Esophagus muscularis mucosa (tissue), 4 donors: ENCODE measurements around the gene TECTA. TPM values are rescaled to one million over a fixed set of nuclear protein-coding genes. Genes with fewer than 3 reads are reported as not detected.

Source experiments
- DNase-seq: peaks from one replicate; pipeline ENCODE4 v3.0.0-alpha.2; 2017; ENCODE audit errors: extremely low spot score
- H3K27ac ChIP-seq, 4 donors: fragments of 200-600 bp; sonication (generic); replicated peaks in 1 of 4; 1 replicate in 3 of 4; 2 replicates in 1 of 4; pipeline ENCODE4 v1.5.1; 2016 to 2019; ENCODE audit warnings: mild to moderate bottlenecking in 1 of 4
- H3K27me3 ChIP-seq, 4 donors: fragments of 200-600 bp; sonication (generic); one replicate each; pipeline versions ENCODE4 v1.5.1 to v1.6.0; 2016 to 2019
- H3K36me3 ChIP-seq, 4 donors: fragments of 200-600 bp; sonication (generic); one replicate each; pipeline ENCODE4 v1.5.1; 2016 to 2019
- H3K4me1 ChIP-seq, 4 donors: fragments of 200-600 bp; sonication (generic); one replicate each; pipeline ENCODE4 v1.5.1; 2016 to 2019
- H3K4me3 ChIP-seq, 4 donors: fragments of 200-600 bp; sonication (generic); 1 replicate in 2 of 4; 2 replicates in 2 of 4; pipeline ENCODE4 v1.5.1; 2016 to 2019; ENCODE audit warnings: mild to moderate bottlenecking in 4 of 4, moderate library complexity in 1 of 4
- H3K9me3 ChIP-seq, 4 donors: fragments of 200-600 bp; sonication (generic); 1 replicate in 3 of 4; 2 replicates in 1 of 4; pipeline ENCODE4 v1.5.1; 2016 to 2019
- CTCF ChIP-seq, 3 experiments: fragments of 200-600 bp in 2 of 3; fragments of 450-650 bp in 1 of 3; sonication (generic) in 2 of 3; IDR thresholded peaks; one replicate each; pipeline ENCODE4 v1.5.1; 2017 to 2019; ENCODE audit warnings: antibody characterized with exemption in 3 of 3, mild to moderate bottlenecking in 2 of 3, moderate library complexity in 1 of 3
- EP300 ChIP-seq: sonication (generic); formaldehyde crosslinking; IDR thresholded peaks from one replicate; pipeline ENCODE4 v1.6.1; 2017; ENCODE audit warnings: antibody characterized with exemption
- POLR2A ChIP-seq: fragments of 450-650 bp; IDR thresholded peaks from one replicate; pipeline ENCODE4 v1.6.1; 2017; ENCODE audit warnings: antibody characterized with exemption, moderate library complexity, mild to moderate bottlenecking, low read depth
- POLR2AphosphoS5 ChIP-seq, 2 donors: sonication (generic); formaldehyde crosslinking; IDR thresholded peaks; one replicate each; pipeline ENCODE4 v1.6.1; 2017; ENCODE audit warnings: antibody characterized with exemption in 2 of 2
- WGBS: methylation state at CpG from one replicate; pipeline ENCODE4 v1.1.5; 2018; 5-methylcytosine and 5-hydroxymethylcytosine counted together
- intact Hi-C: fragments of 100-400 bp; cut with DNase I; formaldehyde crosslinking; loops from one replicate; pipeline ENCODE4 v1.15.1; 2023
- total RNA-seq, 4 donors: library from RNA; depleted of rRNA; stranded (reverse); fragments of >200 nt; gene quantifications; one replicate each; pipeline versions ENCODE4 v1.1.0 to v1.2.1, GENCODE V29; 2016

TECTA gene
- total RNA-seq, 4 donors from 2014 or later: 0.80 to 1.2 (median 0.90) TPM

GRCh38 chr11:121129362-121130340 lies 28.6 kb downstream of the TECTA start:
- Histone ChIP-seq H3K36me3 (peaks cover 0 to 4% (median 0%) of the 10 kb centered on the region in 4 donors), H3K9me3 (no peaks in the 10 kb centered on the region), H3K4me3 (no peak overlapping the region), H3K27ac (no peak overlapping the region), H3K27me3 (no peaks in the 10 kb centered on the region), H3K4me1 (peaks cover 0 to 3% (median 0%) of the 10 kb centered on the region in 4 donors)
- DNase-seq: no peak
- TF ChIP-seq CTCF (IDR thresholded peaks at IDR 0.05): no peak
- TF ChIP-seq POLR2A: no peak
- TF ChIP-seq POLR2AphosphoS5 (IDR thresholded peaks at IDR 0.05): no peak
- no peak for TF ChIP-seq EP300
- WGBS: 91% methylated on average over 29 of the region's 29 CpGs
- intact Hi-C loops: no loop called here

- H3K4me3 ChIP-seq: no peak overlapping the region
These were observed 30.6 kb downstream of the TECTA start for GRCh38 chr11:121131656-121132055.

GRCh38 chr11:121132211-121132976 lies 31.4 kb downstream of the TECTA start:
- WGBS: 73% methylated on average over 13 of the region's 13 CpGs
- intact Hi-C loops: no loop called here

More at GRCh38 chr11:121131656-121132055, 30.6 kb downstream of the TECTA start:
- Histone ChIP-seq H3K27me3 (no peaks in the 10 kb centered on the region), H3K36me3 (peaks cover 0 to 4% (median 0%) of the 10 kb centered on the region in 4 donors), H3K4me1 (peaks cover 0 to 11% (median 0%) of the 10 kb centered on the region in 4 donors), H3K27ac (no peak overlapping the region), H3K9me3 (no peaks in the 10 kb centered on the region)
- intact Hi-C loops: no loop called here
- no peak for DNase-seq
- TF ChIP-seq POLR2A: no peak
- no peak for TF ChIP-seq EP300
- no peak for TF ChIP-seq POLR2AphosphoS5 (IDR thresholded peaks at IDR 0.05)
- TF ChIP-seq CTCF (IDR thresholded peaks at IDR 0.05): no peak
- WGBS: 87% methylated on average over 6 of the region's 6 CpGs

More at GRCh38 chr11:121132211-121132976, 31.4 kb downstream of the TECTA start:
- Histone ChIP-seq H3K27ac (no peak overlapping the region), H3K36me3 (peaks cover 0 to 4% (median 0%) of the 10 kb centered on the region in 4 donors), H3K4me1 (peaks cover 0 to 11% (median 0%) of the 10 kb centered on the region in 4 donors), H3K27me3 (no peaks in the 10 kb centered on the region), H3K9me3 (no peaks in the 10 kb centered on the region), H3K4me3 (no peak overlapping the region)
- DNase-seq: no peak
- TF ChIP-seq POLR2AphosphoS5 (IDR thresholded peaks at IDR 0.05) (no peak), POLR2A (no peak), CTCF (IDR thresholded peaks at IDR 0.05) (no peak), EP300 (no peak)
